COLO668 (cell line): Measurements from ENCODE around the gene NOXA1.
"Not testable (repeated sequence)": the region's sequence is repeated elsewhere in the genome, so short reads cannot be mapped to it uniquely, and the experiment has no call there.

ENCODE experiments used
- DNase-seq: peaks from one replicate; lab custom pipeline; 2025; ENCODE audit not compliant: unreplicated experiment; lab: John Stamatoyannopoulos, UW

NOXA1 gene

DNA sequence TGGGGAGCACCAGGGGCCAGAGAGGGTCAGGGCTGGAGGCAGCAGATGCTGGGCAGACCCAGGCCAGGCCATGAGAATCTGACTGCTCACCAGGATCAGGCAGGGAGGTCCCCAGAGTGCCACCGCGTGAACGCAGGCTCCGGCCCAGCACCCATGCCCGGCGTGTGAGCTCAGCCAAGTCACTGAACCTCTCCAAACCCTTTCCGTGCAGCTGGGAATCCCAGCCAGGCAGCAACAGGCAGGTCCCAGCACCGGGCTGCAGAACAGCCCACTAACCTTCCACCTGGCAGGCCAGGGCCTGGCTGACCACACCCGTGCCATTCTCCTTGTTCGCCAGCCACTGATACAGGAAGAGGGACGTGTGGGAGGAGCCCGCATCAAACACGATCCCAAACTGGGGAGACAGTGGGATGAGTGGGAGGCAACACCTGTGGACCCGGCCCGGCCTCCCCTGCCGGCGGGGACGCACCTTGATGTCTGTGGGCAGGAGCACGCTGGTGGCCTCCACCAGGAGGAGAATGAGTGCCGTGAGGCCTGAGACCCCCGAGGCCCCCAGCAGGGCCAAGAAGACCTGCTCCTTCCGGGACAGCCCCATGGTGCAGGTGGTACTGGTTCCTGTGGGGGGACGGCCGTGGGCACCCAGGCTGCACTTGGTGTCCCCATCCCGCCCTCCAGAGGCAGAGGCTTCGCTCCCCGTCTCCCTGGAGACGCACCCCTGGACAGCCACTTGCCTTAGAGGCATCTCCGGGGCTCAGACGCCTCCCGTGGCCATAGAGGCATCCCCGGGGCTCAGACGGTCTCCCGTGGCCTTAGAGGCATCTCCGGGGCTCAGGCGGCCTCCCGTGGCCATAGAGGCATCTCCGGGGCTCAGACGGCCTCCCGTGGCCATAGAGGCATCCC lies 14.7 kb downstream of the NOXA1 start:
- DNase-seq = peak; percentile 14

DNA sequence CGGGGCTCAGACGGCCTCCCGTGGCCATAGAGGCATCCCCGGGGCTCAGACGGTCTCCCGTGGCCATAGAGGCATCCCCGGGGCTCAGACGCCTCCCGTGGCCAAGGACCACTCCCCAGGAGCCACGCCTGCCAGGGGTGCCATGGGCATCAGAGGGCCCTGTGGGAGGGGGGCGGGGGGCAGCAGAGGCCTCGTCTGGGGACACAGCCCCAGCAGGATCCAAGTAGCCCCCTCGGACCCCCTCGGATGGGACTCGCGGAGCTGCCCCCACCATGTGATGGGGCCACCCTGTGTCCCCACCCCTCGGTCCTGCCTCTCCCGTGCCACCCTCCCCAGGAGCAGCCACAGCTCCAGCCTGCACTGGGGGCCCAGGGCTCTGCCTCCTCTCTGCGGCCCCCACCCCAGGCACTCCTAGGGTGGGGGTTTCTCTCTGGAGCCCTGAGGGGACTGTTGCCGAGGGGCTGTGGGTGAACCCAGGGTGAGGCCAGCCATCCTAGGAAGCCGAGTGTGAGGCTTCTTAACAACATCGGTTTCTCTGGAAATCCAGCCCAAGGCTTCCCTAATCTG lies 15.5 kb downstream of the NOXA1 start:
- DNase-seq = no peak

DNA sequence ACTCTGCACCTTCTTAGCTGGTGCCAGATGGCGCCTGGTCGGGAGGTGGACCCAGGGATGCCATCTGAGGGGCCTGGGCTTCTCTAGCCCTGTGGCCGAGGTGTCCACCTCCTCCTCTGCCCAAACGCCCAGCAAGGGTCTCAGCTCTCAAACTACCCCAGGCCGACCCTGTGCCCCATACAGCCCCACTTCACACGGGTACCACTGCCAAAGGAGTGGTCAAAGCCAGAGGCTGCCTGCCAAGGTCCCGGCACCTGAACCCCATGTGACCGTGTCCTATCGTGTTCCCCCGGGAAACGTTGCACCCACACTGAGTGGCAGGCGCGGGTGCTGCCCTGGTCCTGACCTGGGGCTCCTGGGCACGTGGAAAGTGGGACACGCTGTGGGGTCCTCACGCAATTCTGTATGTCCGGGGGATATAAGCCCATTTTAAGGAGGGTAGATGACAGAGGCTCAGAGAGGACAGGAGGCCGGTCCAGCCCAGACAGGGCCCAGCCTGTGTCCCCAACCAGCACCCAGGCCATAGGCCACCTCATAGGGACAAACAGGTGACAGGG lies 16.0 kb downstream of the NOXA1 start:
- DNase-seq = no peak

DNA sequence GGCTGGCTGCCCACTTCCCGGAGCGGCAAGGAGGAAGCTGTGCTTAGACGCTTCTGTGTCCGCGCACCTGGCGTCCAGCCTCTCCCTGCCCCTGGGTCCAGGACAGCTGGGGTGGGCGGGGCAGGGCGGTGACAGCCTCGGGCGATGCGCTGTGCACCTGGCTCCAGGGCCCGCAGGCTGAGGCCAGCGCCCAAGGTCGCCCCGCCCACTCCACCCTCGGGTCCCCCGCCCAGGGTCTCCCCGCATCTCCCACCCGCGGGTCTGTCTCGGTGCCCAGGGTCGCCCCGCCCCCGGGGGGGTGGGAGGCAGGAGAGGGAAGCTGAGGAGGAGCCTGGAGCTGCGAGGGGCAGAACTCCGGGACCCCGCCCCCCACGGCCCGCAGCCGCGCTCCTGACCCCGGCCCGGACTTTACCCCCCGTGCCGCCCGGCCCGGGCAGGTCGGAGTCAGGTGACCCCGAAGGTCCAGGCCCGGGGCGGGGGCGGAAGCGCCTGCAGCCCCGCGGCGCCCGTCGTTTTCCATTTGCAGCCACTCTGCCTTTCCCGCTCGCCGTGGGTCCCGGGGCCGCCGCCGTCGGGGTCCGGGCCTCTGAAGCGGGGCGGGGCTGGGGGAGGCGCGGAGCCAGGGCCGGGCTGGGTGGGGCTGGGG lies 18.2 kb downstream of the NOXA1 start, which contains the start of gene ENTPD8:
ENTPD8 (minus strand) TSS at position 69 of the 646 bp plus-strand sequence. CDS start 3,072 bp downstream, outside the sequence.
- peak; percentile 96 for DNase-seq

DNA sequence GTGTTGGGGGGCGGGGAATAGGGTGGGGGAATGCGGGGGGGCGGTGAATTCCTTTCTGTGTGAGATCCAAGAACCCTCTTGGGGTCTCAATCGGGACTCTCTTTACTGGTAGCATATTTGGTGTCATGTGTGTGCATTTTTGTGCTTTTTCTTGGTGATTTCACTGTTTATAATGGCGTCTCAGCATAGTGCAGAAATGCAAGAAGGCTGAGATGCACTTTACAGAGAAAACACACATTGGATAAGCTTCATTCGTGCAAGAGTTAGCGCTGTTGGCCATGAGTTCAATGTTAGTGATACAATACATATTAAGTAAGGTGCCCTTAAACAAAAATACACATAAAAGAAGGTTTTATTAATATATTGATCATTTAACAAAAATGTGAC lies 18.7 kb downstream of the NOXA1 start:
- DNase-seq = no peak

DNA sequence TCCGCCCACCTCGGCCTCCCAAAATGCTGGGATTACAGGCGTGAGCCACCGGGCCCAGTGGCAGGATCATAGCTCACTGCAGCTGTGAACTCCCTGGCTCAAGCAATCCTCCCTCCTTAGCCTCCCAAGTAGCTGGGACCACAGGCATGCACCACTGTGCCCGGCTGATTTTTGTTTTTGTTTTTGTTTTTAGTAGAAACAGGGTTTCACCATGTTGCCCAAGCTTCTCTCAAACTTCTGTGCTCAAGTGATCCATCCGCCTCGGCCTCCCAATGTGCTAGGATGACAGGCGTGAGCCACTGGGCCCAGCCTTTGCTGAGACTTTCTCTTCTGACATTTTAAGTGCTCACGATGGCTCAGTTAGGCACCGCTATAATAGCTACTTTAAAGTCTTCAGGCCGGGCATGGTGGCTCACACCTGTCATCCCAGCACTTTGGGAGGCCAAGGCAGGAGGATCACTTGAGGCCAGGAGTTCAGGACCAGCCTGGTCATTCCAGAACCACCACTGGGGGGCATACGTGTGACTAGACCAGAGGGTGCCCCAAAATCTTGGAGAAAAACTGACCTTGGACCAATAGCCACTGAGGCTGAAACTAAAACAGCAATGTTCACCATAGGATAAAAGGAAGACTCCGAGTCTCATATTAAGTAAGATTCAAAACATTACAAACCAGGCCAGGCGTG lies 21.1 kb downstream of the NOXA1 start:
- no peak for DNase-seq

DNA sequence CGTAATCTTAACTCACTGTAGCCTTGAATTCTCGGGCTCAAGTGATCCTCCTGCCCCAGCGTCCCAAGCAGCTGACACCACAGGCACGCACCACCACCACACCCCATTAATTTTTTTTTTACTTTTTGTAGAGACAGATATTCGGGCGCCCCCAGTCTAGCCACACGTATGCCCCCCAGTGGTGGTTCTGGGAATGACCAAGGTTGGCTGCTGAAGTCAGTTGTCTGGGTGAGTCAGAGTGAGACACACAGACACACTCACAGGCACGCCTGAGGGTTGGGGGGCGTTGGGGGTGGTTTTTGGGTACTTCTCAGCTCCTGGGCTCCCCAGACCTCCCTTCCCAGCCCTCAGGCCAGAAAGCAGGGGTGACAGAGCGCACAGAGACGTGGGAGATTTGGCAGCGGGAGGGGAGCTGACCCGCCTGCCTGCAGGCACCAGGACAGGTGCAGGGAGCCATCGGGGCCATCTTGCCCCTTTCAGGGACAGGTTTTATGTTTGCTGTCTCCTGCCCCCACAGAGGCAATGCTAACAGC lies 22.1 kb downstream of the NOXA1 start:
- DNase-seq = peak; percentile 83

DNA sequence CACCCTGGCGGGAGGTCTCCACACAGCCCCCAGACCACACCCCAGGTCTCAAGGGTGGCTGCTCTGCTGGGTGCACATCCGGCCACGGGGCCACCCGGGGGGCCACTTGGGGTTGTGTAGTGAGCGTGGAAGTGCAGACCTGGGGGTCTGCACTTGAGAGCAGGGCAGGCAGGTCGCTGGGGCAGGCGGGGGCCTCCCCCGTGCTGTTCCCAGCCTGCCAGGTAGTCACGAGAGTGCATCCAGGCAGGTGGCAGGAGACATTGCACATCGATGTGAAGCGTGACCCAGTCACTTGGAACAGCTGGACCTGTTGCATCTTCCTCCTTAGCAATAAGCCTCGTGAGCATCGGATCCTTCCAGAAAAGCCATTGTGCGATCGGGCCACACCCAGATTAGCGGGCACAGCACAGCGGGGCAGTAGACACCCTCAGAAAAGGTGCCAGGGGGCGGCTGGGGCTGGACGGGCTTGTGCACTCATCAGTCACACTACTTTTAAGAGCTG lies 22.8 kb downstream of the NOXA1 start:
- DNase-seq = peak; percentile 77

DNA sequence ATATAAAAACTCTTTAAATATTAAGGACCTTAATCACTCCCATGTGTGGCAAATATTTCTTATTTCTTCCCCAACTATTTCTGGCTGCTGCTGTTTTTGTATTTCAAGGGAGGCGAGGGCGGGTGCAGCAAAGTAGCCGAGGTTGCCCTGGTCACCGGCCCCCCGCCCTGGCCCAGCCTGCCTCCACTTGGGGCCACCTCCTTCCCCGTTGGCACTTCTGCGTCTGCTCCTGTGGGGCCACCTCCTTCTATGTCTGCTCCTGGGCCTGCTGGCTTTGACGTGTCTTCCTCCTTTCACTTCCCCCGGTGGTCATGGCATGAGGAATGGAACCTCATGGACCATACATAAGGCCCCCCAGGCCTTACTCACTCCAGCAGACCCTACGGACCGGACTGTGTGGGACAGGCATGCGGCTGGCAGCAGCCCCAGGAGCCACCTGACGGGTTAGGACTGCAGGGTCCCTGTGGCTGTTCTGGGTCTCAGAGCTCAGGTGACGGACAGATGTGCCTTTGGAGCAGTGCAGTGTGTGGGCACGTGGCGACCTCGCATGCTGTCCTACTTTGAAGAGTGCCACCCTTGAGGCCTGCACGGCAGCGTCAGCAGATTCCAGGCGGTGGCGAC lies 23.8 kb downstream of the NOXA1 start:
- DNase-seq = no peak

DNA sequence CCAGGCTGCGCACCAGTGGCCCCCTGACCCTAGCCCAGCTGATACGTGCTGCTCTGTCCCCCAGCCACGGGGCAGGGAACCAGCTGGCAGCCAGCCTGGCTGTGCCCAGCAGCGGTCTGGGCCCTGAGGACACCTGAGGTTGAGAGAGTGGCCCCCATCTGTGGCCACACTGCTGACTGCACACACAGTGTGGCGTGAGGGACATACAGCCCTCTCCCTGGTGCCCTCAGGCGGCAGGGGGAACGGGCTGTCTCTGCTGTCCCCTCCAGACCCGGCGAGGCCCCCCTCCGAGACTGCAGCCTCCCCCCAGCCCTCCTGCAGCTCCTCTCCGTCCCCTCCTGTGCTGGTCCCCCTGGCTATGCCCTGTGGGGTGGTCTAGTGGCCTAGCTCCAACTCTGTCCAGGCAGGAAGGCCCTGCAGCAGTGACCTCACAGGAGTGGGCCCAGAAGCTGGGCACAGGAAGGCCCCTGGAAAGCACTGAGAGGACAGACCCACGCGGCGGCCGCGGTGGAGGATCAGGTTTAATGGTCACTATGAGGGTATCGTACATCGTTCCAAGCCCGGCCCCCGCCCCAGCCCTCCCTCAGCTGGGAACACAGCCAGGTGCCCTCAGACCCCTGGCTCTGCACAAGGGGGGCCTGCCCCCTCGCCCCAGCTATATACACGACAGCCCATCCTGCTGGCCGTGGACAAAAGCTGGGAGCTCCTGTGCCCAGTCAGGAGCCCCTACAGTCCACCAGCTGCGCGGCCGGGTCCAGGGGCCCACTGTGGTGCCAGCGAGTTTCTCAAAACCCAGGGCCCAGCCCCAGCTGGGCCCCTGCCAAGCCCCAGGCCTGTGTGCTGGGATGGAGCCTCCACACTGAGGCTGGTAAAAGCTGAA lies 24.8 kb downstream of the NOXA1 start:
- DNase-seq = no peak

DNA sequence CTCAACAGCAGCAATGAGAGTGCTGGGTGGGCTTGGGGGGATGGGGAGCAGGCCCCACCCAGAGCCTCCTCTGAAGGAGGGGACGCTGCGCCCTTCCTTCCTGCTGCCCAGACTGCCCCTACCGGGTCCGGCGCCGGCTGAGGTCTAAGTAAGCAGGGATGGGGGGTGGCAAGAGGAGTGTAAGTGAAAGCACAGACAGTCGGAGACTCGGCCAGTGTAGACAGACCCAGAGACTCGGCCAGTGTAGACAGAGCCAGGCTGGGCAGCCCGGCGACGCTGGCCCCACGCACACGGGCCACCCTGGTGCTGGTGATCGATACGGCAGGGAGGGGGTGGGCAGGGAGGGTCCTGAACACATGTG lies 25.4 kb downstream of the NOXA1 start:
- DNase-seq = no peak

DNA sequence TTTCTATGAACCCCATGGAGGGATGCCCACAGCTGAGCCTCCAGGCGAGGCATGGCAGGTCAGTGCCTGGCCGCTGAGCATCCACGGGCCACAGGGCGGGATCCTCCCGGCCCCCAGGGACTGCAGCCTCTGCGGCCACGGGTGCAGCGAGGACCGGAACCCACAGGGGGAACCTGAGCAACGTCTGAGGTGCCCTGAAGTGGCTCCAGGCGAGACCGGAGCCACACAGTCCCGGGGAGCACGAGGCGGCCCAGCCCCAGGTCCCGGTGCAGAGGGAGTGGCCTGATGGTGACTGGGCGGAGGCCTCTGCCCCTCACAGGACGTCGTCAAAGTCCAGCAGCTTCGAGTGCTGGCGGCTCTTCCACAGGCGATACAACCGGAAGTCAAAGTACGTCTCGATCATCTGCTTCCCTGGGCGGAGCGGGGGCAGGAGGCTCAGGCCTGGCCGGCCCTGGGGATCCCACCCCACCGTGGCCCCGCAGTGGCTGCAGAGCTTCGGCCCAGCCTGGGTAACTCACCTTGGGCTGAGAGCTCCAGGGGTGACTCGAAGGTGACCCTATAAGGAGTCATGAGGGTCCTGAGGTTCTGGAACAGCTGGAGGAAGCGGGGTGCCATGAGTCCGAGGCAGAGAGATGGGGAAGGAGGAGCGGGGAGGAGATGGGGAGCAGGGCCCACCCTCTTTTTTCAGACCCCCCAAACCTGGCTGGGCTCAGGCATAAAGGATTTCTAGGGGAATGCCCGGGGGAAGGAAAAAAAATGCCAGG lies 26.1 kb downstream of the NOXA1 start:
- no peak for DNase-seq

DNA sequence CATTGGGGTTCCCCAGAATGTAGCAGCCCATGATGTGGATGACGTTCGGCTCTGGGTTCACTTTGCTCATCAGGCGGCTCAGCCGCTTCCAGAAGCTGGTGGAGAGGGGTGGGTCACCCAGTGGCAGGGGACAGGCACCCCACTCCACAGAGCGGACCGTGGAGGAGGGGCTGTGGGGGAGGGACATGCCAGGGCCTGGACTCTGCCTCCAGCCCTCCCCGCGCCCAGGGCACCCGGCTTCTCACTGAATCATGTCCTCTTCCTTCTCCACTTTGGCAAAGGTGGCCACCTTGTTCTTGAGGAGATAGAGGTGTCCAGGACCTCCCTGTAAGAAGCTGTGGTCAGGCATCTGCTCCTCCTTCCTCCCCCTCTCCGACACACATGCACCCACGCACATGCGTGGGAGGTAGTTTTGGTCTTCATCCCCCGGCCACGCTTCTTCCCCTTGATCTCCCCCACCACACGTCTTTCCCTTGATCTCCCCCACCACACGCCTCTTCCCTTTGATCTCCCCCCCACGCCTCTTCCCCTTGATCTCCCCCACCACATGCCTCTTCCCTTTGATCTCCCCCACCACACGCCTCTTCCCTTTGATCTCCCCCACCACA lies 26.8 kb downstream of the NOXA1 start:
- DNase-seq = no peak

DNA sequence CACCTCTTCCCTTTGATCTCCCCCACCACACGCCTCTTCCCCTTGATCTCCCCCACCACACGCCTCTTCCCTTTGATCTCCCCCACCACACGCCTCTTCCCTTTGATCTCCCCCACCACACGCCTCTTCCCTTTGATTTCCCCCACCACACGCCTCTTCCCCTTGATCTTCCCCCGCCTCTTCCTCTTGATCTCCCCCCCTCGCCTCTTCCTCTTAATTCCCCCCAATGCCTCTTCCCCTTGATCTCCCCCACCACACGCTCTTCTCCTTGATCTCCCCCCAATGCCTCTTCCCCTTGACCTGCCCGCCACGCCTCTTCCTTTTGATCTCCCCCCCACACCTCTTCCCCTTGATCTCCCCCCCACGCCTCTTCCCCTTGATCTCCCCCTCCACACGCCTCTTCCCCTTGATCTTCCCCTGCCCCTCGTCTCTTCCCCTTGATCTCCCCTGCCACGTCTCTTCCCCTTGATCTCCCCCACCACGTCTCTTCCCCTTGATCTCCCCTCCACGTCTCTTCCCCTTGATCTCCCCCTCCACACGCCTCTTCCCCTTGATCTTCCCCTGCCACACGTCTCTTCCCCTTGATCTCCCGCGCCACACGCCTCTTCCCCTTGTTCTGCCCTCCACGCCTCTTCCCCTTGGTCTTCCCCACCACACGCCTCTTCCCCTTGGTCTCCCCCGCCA lies 27.5 kb downstream of the NOXA1 start:
- DNase-seq = not testable (repeated sequence)

DNA sequence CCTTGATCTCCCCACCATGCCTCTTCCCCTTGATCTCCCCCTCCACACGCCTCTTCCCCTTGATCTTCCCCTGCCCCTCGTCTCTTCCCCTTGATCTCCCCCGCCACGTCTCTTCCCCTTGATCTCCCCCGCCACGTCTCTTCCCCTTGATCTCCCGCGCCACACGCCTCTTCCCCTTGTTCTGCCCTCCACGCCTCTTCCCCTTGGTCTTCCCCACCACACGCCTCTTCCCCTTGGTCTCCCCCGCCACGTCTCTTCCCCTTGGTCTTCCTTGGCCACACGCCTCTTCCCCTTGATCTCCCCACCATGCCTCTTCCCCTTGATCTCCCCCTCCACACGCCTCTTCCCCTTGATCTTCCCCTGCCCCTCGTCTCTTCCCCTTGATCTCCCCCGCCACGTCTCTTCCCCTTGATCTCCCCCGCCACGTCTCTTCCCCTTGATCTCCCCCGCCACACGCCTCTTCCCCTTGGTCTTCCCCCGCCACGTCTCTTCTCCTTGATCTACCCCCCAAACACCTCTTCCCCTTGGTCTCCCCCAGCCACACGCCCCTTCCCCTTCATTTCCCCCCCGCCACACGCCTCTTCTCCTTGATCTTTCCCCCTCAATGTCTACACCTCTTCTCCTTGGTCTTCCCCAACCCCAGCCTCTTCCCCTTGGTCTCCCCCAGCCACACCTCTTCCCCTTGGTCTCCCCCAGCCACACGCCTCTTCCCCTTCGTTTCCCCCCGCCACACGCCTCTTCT lies 28.2 kb downstream of the NOXA1 start:
- DNase-seq = not testable (repeated sequence)

DNA sequence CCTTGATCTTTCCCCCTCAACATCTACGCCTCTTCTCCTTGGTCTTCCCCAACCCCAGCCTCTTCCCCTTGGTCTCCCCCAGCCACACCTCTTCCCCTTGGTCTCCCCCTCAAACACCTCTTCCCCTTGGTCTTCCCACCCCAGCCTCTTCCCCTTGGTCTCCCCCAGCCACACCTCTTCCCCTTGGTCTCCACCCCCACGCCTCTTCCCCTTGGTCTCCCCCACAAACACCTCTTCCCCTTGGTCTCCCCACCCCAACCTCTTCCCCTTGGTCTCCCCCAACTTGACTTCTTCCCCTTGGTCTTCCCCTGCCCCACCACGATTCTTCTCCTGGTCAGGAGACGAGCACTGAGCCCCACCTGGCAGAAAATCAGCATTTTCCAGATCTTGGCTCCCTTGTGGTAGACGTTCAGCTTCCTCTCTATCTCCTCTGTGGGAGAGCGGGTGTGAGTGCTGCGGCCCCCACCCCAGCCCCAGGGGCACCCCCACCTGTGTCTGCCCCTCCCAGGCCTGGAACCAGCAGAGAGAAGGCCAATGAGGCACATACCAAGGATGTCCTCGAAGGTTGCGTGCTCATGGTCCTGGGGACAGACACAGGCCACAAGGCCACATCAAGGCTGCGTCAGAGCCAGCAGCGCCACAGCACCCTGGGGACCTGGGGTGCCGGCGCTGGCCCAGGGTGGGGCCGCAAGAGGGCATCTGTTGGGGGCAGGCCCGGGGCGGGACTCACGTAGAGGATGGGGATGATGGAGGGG lies 29.0 kb downstream of the NOXA1 start:
- no peak for DNase-seq
